HG03175 (cell line): Measurements from ENCODE around the gene BEND7.
"Not testable (repeated sequence)": the region's sequence is repeated elsewhere in the genome, so short reads cannot be mapped to it uniquely, and the experiment has no call there.

Experiments used
- ATAC-seq: cut with Tn5 transposase; IDR thresholded peaks from one replicate; pipeline ENCODE4 v1.9.1; 2021; ENCODE audit warnings: mild to moderate bottlenecking, moderate library complexity; ENCODE audit not compliant: unreplicated experiment

BEND7 gene

GRCh38 chr10:13427943-13428342, 100.9 kb downstream of the BEND7 start:
- ATAC-seq: not testable (repeated sequence)

DNA sequence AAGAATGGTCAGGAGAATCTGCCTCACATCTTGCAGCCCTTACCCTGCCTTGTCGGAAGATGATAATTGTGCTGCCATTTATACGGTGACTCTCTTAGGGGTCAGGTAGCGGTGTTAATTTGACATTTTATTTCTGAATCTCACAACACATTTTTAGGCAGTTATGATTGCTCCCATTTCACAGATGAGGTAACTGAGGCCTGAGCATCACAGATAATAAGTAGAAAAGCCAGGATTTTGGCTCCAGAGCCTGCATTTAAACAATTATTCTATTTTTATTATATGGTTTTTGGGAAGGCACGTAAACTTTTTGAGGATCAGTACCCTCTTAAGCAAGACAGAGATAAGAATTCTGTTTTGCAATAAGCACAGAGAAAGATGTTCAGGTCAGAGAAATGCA, 103.4 kb downstream of the BEND7 start:
- ATAC-seq: no peak

DNA sequence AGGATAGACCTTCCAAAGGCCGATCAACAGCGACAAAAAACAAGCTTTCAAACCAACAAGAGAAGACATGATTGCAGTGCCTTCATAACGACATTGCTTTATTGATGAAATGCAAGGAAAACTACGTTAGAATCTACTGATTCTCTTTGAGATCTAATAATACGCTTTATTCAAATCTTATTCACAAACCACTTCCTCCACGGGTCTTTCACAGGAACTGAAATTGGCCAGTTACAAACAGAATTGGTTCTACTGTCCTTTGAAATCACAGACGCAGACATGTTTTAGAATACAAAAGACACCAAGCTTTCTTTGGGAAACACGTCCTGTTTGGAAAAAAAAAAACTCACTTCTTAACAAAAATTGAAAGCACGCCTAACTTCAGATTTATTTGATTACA, 106.0 kb downstream of the BEND7 start:
- ATAC-seq: no peak

GRCh38 chr10:13421382-13421917, 107.4 kb downstream of the BEND7 start:
- no peak for ATAC-seq

DNA sequence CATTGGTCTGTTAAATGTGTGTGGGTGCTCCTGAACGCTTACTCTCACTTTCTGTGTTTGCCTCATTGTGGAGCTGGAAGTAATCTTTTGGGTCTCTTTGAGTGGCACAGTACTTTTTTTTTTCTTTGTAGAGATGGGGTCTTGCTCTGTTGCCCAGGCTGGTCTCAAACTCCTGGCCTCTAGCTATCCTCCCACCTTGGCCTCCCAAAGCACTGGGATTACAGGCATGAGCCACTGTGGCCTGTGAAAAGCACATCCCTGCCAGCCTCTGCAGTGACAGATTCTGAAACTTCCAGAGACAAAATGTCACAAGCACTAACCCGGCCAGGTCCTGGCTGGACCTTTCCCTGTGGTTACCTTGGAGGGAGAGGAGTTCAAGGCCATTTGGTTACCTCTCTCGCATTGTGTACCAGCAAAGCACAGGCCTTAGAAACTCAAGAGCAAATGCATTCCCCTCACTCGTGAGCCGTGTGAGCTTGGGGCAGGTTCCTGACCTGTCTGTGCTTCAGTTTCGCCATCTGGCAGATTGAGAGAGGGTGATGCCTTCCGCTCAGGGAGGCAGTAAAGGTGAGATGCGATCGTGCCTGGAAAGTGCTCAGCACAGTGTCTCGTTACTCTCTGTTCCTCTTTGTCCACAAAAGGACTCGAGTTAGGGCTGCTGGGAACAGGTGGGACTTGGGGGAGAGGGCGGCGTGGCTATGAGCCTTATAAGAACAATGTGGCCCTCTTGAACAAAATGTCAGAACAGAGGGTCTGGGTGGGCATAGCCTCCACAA, 108.1 kb downstream of the BEND7 start:
- ATAC-seq: no peak

- ATAC-seq: no peak
These were observed 111.2 kb downstream of the BEND7 start for GRCh38 chr10:13417459-13418126.

DNA sequence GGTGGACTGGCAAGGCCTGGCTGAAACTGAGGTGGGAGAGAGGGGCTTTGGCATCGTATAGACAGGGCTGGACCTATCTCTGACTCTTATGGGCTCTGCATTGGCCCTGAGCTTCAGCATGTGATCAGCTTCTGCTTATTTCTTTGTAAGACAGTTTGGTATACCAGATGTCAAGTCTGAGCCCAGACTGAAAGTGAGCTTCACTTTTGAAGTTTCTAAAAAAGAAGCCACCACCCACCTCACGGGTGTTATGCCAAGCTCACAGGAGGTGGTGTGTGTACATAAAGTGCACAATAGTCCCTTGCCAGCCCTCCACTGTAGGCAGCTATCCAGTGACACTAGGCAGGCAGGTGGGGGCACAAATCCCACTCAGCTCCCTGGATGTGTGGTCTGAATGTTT, 112.1 kb downstream of the BEND7 start:
- ATAC-seq: no peak

DNA sequence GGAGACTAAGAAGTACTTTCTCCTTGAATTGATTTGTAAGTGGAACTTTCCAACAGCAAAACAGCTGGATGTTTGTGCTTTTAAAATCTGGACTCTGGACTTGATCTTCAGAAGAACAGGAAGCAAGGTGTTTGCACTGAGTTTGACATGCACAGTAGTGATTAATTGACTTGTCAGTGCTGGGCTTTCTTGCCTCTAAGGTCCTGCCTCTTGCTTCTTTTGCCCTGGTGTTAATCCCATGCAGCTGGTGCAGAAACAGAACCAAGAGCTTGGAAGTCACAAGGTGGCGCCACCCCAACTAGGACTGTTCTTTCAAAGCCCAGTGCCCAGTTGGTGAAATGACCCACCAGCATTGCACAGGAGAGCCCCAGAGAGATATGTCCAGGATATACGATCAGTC, 114.0 kb downstream of the BEND7 start:
- ATAC-seq: no peak

GRCh38 chr10:13414137-13414536, 114.7 kb downstream of the BEND7 start:
- no peak for ATAC-seq

GRCh38 chr10:13412894-13413293, 115.9 kb downstream of the BEND7 start:
- no peak for ATAC-seq

DNA sequence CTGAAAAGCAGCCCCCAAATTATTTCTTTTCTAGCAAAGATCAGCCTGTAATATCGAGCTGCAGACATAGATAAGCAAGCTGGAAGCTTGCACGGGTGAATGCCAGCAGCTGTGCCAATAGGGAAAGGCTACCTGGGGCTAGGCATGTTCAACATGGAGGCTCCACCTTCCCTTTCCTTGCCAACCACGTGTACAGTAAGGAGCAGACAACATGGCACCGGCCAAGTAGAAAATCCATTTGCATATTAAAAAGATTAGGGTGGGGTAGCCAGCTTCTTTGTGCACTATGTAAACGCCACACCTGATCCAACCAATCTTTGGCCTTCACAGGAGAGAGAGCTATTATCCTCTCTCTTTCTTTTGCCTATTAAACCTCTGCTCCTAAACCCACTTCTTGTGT, 124.0 kb downstream of the BEND7 start:
- ATAC-seq: no peak

- ATAC-seq: no peak
These were observed 124.5 kb downstream of the BEND7 start for GRCh38 chr10:13404305-13404759.

- ATAC-seq: not testable (repeated sequence)
These were observed 125.4 kb downstream of the BEND7 start for GRCh38 chr10:13403426-13403825.

DNA sequence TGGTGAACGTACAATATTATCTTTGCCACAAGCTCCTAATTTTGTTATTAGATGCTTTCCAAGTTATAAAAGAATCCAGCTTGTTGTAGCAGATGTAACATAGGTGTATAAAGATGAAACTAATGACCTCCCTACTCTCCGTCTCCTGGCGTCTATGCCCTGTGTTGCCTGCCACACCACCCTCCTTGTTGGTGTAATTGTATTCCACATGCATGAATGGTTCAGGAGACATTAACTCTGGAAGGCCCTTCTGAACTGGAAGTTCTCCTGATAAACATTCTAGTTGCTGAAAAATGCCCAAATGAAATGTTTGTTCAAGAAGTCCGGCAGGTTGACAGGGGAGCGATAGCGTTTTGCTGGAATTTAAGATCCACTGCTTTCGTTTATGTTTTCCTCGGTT, 126.8 kb downstream of the BEND7 start:
- no peak for ATAC-seq

- ATAC-seq: no peak
These were observed 127.7 kb downstream of the BEND7 start for GRCh38 chr10:13401142-13401541.

- no peak for ATAC-seq
These were observed 128.4 kb downstream of the BEND7 start for GRCh38 chr10:13400196-13400965.

DNA sequence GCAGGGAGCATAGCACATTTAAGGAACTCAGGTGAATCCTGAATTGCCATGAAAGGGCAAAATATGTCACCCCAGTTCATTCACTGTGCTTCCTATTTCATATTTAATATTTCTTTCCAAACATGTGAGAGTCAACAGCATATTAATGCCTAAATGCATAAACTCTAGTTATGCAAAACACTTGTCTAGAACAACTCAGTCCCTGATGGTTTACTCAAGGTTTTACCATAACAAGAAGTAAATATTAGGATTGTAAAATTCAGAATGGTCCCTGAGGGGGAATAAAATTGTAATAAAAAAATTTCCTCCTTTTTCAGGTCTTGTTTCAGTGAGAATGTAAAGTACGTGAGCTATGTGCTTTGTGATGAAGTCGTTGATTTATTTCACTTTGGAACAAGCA, 129.1 kb downstream of the BEND7 start:
- no peak for ATAC-seq

- no peak for ATAC-seq
These were observed 129.6 kb downstream of the BEND7 start for GRCh38 chr10:13399236-13399635.

DNA sequence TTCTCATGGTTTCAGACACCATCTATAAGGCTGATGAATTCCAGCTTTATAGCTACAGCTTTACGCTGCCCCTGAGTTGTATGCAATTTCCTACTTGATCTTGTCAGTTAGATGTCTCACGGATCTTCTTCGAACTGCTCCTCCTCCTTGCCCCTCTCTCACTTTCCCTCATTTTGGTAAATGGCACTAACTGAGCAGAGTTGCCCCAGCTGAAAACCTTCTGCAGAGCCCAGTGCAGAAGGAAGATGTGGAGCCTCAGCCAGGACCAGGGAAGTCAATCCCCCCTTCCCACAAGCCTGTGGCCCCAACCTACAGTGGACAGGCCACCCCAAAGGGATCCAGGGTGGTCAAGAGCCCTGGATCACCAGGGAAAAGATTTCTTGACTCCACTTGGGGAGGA, 131.8 kb downstream of the BEND7 start:
- no peak for ATAC-seq

- no peak for ATAC-seq
These were observed 132.4 kb downstream of the BEND7 start for GRCh38 chr10:13396369-13396768.

DNA sequence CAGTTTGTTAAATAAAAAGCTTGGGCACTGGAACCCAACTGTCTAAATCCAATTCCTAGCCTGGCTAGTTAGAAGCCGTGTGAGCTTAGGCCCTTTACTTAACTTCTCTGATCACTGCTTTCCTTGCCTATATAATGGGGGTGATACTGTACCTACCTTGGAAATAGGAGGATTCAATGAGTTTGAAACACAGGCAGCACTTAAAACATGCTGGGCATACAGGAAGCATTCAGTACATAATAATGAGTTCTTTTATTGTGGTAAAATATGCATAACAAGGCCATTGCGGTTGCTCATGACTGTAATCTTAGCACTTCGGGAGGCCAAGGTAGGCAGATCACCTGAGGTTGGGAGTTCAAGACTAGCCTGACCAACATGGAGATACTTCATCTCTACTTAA, 133.3 kb downstream of the BEND7 start:
- ATAC-seq: no peak
